Measurements from ENCODE around the gene MARCHF9. TPM values are rescaled to one million over a fixed set of nuclear protein-coding genes. Genes with fewer than 3 reads are reported as not detected.

MARCHF9 gene
- total RNA-seq, 1 experiment from 2014 or later = 1.9 TPM

DNA sequence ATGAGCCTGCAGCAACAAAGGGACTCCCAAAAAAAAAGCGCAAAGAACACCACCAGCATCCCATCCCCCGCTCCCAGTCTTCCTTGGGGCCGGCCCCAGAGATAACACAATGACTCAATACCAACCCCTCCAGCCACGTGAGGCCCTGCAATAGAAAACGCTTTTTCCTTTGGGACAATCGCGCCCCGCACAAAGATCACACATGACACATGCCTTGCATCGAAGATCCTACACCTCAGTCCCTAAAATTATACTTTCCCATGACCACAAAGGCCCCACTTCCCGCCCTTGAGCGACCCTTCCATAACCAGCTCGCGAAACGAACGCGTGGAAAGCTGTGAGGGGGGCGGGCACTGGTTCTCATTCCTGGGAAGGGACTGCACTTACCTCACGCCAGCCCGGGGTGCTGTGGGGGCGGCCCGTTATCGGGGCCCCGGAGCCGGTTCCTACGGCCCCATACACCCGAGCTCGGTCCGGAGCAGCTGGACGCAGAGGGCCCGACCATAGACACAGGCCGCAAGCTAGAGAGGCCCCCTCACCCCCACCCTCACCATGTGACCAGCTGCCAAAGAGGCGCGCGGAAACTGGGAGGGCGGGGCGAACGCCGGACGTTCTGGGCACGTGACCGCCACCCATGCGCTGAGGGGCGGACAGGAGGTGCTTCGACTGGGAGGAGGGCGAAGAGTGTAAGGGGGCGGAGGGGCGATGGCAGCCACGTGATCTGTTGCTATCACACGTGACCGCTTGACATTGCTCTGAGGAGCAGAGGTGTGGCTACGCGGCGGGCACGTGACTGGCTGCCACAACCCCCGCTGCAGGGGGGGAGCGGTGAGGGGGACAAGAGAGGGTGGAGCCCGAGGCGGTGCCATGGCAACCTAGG, 2.9 kb upstream of the MARCHF9 start, which contains the start of gene CDK4:
Gene CDK4, minus strand, starts transcription at position 523 of the 880 bp plus-strand sequence. CDS start 593 bp downstream, outside the sequence.
- H3K4me3 ChIP-seq (ENCODE audit: insufficient read depth, low read depth, low read length) = peak within 1 kb of the TSS; percentile 82
- peak; percentile 98 for DNase-seq
- peaks cover 19% of the 10 kb centered on the region for H3K36me3 ChIP-seq (replicated peaks; ENCODE audit: control insufficient read depth, insufficient read depth, low read length)
- peaks cover 34% of the 10 kb centered on the region for H3K27me3 ChIP-seq (ENCODE audit: control insufficient read depth, insufficient read depth, low read length)

DNA sequence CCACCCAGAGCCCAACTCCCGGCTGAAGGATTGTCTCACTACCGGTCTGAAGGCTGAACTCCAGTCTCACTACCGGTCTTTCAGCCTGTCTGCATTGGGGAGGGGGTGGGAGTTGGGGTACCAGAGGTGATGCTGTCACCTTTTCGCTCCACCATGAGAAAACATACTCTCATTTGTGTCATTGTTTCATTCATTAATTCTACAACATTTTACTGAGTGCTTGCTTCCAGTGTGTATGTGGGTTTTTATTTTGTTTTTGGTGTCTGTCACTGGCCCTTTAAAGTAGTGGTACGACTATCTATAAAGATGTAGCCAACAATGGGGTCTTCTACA, 2.3 kb upstream of the MARCHF9 start:
- no peak for DNase-seq
- H3K27me3 ChIP-seq (ENCODE audit: control insufficient read depth, insufficient read depth, low read length) = peaks cover 37% of the 10 kb centered on the region
- no peak overlapping the region for H3K4me3 ChIP-seq (ENCODE audit: insufficient read depth, low read depth, low read length)
- peaks cover 16% of the 10 kb centered on the region for H3K36me3 ChIP-seq (replicated peaks; ENCODE audit: control insufficient read depth, insufficient read depth, low read length)

DNA sequence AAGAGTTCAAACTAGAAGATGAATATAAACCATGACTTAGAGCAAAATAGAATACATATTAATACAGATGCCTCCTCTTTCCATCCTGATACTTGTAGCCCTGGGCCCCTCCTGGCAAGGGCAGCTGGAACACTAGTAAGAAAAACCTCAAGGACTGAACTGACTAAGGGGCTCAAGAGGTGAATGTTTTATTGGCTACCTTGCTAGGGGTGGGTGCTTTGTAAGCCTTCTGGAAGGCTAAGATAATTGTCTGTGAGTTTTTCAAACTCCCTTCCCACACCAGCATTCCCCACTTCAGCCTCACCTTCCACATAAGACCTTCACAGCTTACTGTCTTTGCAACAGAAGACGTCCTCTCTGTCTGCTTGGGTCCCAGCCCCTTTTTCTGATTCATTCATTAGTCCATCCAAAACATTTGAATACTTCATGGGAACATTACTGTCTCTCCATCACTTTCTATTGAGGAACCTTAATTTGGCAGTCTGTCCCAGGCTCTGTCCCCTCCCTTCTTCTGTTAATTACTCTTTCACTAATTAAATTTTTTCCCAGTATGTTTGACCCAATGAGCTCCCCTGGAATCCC, 1.1 kb upstream of the MARCHF9 start:
- Histone ChIP-seq H3K27me3 (ENCODE audit: control insufficient read depth, insufficient read depth, low read length) (peaks cover 49% of the 10 kb centered on the region), H3K4me3 (ENCODE audit: insufficient read depth, low read depth, low read length) (no peak overlapping the region; the same call in 1 of the 2 replicates), H3K36me3 (replicated peaks; ENCODE audit: control insufficient read depth, insufficient read depth, low read length) (peaks cover 12% of the 10 kb centered on the region)
- DNase-seq = no peak

DNA sequence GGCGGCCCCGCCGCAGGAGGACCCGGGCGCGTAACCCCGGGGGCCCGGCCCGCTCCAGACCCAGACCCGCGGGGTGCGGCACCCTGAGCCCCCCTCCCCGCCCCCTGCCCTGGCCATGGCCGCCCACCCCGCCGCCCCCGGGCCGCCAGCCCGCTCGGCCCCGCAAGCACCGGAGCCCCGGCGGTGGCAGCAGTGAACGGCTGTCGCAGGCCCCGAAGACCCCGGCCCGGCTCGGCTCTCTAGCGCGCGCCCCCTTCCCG, 221 bp downstream of the MARCHF9 start:
- peak overlapping the region; percentile 49 for H3K4me3 ChIP-seq (ENCODE audit: insufficient read depth, low read depth, low read length)
- peaks cover 53% of the 10 kb centered on the region for H3K27me3 ChIP-seq (ENCODE audit: control insufficient read depth, insufficient read depth, low read length)
- peaks cover 6% of the 10 kb centered on the region for H3K36me3 ChIP-seq (replicated peaks; ENCODE audit: control insufficient read depth, insufficient read depth, low read length)
- DNase-seq = no peak

DNA sequence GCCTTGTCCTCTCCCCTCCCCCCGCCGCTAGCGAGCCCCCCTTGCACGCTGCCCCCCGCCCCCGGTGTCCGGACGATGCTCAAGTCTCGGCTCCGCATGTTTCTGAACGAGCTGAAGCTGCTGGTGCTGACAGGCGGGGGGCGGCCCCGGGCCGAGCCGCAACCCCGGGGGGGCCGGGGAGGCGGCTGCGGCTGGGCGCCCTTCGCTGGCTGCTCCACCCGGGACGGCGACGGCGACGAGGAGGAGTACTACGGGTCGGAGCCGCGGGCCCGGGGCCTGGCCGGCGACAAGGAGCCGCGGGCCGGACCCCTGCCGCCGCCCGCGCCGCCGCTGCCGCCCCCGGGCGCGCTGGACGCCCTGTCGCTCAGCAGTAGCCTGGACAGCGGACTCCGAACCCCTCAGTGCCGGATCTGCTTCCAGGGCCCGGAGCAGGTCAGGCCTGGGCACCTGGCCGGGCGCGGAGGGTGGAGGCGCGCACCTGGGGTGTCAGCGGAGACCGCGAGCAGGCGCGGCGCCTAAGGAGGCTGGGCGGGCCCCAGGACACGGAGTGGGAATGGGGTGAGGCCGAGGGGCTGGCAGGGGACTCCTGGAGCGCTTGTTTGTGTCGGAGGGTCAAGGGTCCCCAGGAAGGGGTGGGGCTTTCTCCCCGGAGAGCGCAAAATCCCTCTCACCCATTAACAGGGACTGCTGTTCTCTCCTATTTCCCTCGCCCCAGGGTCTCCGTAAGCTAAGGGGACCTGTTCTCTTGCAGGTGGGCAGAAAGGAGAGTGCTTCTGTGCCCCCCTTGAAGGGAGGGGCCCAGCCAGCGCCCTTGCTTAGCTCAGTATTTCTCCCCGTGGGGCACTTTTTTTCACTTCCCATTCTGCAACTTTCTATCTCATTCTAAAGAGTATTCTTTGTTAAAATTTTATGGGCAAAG, 810 bp downstream of the MARCHF9 start:
- DNase-seq = peak; percentile 78
- Histone ChIP-seq H3K4me3 (ENCODE audit: insufficient read depth, low read depth, low read length) (peak overlapping the region; percentile 49), H3K36me3 (replicated peaks; ENCODE audit: control insufficient read depth, insufficient read depth, low read length) (peaks cover 1% of the 10 kb centered on the region), H3K27me3 (ENCODE audit: control insufficient read depth, insufficient read depth, low read length) (peaks cover 55% of the 10 kb centered on the region)

DNA sequence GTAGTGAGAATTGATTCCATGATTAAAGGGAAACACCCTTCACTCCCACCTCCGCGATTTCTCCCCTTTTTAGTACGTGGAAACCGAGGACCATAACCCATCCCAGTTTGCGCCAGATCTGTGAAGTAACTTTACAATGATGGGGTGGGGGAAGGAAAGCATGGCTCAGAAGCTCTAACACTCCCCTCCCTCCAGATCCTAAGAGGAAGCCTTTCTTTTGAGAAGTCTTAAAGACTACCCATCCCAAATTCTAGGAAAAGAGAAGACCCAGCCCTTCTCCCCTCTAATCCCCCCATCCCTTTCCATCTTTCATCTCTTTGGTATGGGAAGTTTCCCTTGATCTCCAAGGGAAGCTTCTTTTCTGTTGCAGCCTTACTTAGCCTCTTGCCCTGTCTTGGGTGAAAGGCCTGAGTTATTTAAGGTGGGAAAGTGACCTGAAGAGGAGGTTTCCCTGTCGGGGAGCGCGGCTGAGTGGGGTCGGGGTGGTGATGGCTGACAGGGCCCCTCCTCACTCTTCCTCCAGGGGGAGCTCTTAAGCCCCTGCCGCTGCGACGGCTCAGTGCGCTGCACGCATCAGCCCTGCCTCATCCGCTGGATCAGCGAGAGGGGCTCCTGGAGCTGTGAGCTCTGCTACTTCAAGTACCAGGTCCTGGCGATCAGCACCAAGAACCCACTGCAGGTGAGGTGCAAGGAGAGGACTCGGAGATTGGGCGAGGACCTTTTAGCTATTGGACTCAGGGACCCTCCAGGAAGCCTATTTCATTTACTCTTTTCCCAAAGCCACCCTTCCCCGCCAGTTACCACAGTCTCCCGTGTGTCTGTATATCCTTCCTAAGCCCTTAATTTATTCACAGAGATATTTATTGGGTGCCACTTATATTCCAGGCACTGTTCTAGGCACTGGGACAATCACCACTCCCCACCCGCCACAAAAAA, 1.8 kb downstream of the MARCHF9 start:
- peaks cover 64% of the 10 kb centered on the region for H3K27me3 ChIP-seq (ENCODE audit: control insufficient read depth, insufficient read depth, low read length)

DNA sequence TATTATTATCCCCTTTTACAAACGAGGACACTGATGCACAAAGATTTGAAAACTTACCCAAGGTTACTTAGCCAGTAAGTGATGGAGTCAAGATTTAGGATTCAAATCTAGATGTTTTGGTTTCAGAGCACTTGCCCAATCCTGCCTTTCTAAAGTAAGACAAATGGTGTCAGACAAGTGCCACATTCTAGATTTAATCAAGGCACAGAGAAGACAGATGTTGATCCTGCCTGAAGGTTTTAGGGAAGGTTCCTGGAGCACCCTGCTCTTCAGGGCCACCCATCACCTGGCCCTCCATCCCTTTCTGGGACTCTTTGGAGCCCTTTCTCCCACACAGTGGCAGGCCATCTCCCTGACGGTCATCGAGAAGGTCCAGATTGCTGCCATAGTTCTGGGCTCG, 2.9 kb downstream of the MARCHF9 start:
- no peak for DNase-seq
- Histone ChIP-seq H3K4me3 (ENCODE audit: insufficient read depth, low read depth, low read length) (no peak overlapping the region), H3K36me3 (replicated peaks; ENCODE audit: control insufficient read depth, insufficient read depth, low read length) (no peaks in the 10 kb centered on the region), H3K27me3 (ENCODE audit: control insufficient read depth, insufficient read depth, low read length) (peaks cover 73% of the 10 kb centered on the region)

More for the DNA sequence above, 1.8 kb downstream of the MARCHF9 start:
- DNase-seq = peak; percentile 97
- Histone ChIP-seq H3K4me3 (ENCODE audit: insufficient read depth, low read depth, low read length) (no peak overlapping the region), H3K36me3 (replicated peaks; ENCODE audit: control insufficient read depth, insufficient read depth, low read length) (no peaks in the 10 kb centered on the region)

DNA sequence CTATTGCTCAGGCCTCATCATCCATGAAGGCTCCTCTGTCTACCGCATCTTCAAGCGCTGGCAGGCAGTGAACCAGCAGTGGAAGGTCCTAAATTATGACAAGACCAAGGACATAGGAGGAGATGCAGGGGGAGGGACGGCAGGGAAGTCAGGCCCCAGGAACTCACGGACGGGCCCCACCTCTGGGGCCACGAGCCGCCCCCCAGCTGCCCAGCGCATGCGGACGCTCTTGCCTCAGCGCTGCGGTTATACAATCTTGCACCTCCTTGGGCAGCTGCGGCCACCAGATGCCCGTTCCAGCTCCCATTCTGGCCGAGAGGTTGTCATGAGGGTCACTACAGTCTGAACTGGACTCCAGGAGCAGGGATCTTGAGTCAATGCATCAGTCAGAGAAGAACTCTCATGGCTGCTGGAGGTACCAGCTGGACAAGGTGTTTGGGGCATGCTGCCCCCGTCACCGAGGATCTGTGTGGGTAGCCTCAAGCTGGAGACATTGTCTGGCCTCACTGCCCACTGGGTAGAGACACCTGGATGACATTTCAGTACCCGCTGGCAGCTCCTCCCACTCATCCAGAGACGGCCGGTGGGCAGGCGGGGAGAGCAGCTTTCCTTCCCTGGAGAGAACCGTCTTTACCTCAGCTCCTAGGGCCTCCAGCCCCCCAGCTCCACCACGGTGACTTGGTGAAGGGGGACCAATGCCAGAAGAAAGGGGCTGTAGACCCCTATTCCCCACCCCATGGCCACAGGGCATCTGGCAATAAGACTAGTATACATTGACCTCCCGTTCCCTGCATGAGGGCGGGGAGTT, 3.9 kb downstream of the MARCHF9 start:
- Histone ChIP-seq H3K36me3 (replicated peaks; ENCODE audit: control insufficient read depth, insufficient read depth, low read length) (no peaks in the 10 kb centered on the region), H3K4me3 (ENCODE audit: insufficient read depth, low read depth, low read length) (no peak overlapping the region), H3K27me3 (ENCODE audit: control insufficient read depth, insufficient read depth, low read length) (peaks cover 78% of the 10 kb centered on the region)
- no peak for DNase-seq

DNA sequence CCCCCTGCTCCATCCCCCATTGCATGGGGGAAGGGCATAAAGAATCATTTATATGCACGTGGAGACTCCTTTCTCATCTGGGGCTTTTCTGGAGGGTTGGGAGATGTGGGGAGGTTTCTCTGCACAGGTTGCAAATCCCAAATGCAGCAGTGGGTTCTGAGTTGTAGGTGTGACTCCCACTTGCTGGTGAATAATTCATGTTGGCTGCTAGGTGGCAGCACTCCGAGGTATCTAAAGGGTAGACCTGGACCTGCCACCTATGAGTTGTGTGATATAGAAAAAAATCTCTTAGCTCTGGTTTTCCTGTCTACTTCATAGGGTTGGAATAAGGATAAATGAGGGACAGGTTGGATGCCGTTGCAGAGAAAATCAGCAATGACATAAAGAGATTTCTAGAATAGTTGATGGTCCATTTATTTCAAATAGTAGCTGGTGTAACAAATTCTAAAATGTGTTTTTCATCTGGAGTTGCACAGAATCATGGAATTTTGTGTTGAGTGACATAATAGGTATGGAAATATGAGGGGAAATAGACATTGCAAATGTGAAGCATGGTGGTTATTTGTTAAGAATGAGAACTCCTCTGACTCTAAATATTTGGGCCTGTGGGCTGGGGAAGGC, 4.6 kb downstream of the MARCHF9 start:
- H3K4me3 ChIP-seq (ENCODE audit: insufficient read depth, low read depth, low read length) = no peak overlapping the region
- H3K27me3 ChIP-seq (ENCODE audit: control insufficient read depth, insufficient read depth, low read length) = peaks cover 78% of the 10 kb centered on the region
- no peaks in the 10 kb centered on the region for H3K36me3 ChIP-seq (replicated peaks; ENCODE audit: control insufficient read depth, insufficient read depth, low read length)
- peak; percentile 76 for DNase-seq

DNA sequence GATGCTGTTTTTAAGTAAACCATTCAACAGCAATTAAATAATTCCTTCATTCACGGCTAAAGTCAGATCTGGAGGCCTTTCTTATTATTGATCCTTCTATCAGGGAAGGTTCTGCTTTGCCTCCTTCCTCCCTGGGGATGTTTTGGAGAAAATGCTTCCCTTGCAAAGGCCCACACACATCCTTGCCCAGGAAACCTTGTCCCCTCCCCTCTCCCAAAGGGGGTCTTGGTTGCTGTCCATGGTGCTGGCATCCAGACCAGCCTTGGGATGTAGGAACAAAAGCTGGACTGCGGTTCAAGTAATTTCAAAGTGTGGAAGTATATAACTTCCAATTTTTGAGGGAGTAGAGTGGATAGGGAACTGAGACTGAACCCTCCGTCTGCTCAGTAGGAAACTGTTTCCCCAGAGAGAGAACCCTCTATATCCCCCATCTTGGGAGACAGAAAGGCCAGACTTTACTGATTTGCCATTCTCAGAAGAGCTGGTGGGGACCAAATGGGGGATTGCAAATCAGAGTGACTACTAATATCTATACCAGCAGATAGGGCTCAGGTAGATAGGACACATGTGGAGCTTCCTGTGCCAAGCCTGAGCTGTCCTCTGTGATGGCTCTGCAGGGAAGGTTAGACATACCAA, 5.6 kb downstream of the MARCHF9 start:
- peaks cover 82% of the 10 kb centered on the region for H3K27me3 ChIP-seq (ENCODE audit: control insufficient read depth, insufficient read depth, low read length)
- peak; percentile 85 for DNase-seq
- no peak overlapping the region for H3K4me3 ChIP-seq (ENCODE audit: insufficient read depth, low read depth, low read length)
- H3K36me3 ChIP-seq (replicated peaks; ENCODE audit: control insufficient read depth, insufficient read depth, low read length) = no peaks in the 10 kb centered on the region

DNA sequence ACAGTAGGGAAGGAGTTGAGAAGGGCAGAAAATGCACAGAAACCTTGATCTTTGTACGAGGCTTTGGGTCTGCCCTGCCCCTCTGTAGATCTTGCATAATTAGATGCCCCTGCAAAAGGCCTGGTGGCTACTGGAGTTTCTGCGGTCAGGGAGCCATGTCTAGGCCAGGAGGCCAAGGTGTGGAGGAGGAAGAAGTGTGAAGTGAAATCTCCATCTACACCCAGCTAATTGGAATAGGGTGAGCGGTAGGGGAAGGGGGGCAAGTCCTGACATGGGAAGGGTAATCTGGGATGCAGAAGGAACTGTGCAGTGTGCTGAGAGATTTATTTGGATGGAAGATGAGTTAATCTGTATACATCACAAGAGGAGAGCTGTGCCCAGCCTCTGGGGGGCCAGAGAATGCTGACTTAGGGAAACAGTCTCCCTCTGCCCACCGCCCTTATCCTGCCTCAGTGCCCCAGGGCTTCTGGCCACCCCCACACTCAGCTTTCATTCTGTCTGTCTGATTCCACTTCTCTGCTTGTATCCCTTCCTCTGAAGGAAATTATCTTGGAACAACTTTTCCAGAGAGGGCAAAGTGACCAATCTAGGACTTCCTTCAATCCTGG, 6.6 kb downstream of the MARCHF9 start:
- DNase-seq = no peak
- peaks cover 82% of the 10 kb centered on the region for H3K27me3 ChIP-seq (ENCODE audit: control insufficient read depth, insufficient read depth, low read length)

DNA sequence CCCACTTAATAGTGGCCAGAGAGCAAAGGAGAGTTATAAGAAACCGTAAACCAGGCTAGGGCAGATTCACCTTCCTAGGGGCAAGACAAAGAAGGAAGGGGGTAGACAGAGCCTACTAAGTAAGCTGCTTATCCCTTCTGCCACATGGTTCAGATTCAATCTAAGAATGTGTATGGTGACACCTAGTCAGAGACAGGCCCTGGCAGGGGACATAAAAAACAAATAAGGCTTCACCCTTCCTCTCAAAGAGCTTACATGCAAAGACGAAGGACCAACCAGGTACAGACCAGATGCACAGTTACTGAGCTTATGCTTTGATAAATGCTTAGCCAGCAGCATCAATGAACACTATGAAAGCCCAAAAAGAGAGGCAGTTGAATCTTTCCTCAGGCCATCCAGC, 7.6 kb downstream of the MARCHF9 start:
- H3K4me3 ChIP-seq (ENCODE audit: insufficient read depth, low read depth, low read length) = no peak overlapping the region
- DNase-seq = no peak
- H3K36me3 ChIP-seq (replicated peaks; ENCODE audit: control insufficient read depth, insufficient read depth, low read length) = no peaks in the 10 kb centered on the region
- peaks cover 84% of the 10 kb centered on the region for H3K27me3 ChIP-seq (ENCODE audit: control insufficient read depth, insufficient read depth, low read length)

More for the DNA sequence above, 6.6 kb downstream of the MARCHF9 start:
- no peaks in the 10 kb centered on the region for H3K36me3 ChIP-seq (replicated peaks; ENCODE audit: control insufficient read depth, insufficient read depth, low read length)
- H3K4me3 ChIP-seq (ENCODE audit: insufficient read depth, low read depth, low read length) = no peak overlapping the region

Data from H7 (cell line).